HFFc6 (cell line): ENCODE results near the gene SFSWAP. TPM values are rescaled to one million over a fixed set of nuclear protein-coding genes. Genes with fewer than 3 reads are reported as not detected.

Source experiments
- DNase-seq: peaks from one replicate; pipeline ENCODE4 v3.0.0-alpha.2; 2018
- H3K27ac Mint-ChIP-seq: 2 replicates; pipeline ENCODE4 v1.8.0; 2020; ENCODE audit warnings: mild to moderate bottlenecking, mixed read lengths
- H3K27me3 Mint-ChIP-seq: 2 replicates; pipeline ENCODE4 v1.8.0; 2021; ENCODE audit warnings: mild to moderate bottlenecking, moderate library complexity, mixed read lengths; ENCODE audit not compliant: insufficient read depth
- H3K36me3 Mint-ChIP-seq: 2 replicates; pipeline ENCODE4 v1.8.0; 2021; ENCODE audit warnings: low read depth, mixed read lengths
- H3K4me1 Mint-ChIP-seq: 2 replicates; pipeline ENCODE4 v1.8.0; 2020; ENCODE audit warnings: low read depth, mixed read lengths
- H3K4me3 Mint-ChIP-seq: 2 replicates; pipeline ENCODE4 v1.8.0; 2020; ENCODE audit warnings: mild to moderate bottlenecking, moderate library complexity, mixed read lengths
- H3K9me3 Mint-ChIP-seq: 2 replicates; pipeline ENCODE4 v1.8.0; 2020; ENCODE audit warnings: mild to moderate bottlenecking, mixed read lengths
- CTCF ChIP-seq: fragments of 200-600 bp; sonication (generic); IDR thresholded peaks from 2 replicates; pipeline ENCODE4 v1.5.0; 2021; ENCODE audit warnings: antibody characterized with exemption, mild to moderate bottlenecking
- total RNA-seq, 6 experiments: library from RNA; stranded (reverse); fragmentation: NEBNext Ultra II Directional; extraction: Animal tissue kit (Norgen Biotek cat#: 25700); gene quantifications; 2 replicates in 1 of 6; 3 replicates in 5 of 6; pipeline ENCODE4 v1.2.3, GENCODE V29; 2021

Gene SFSWAP
- total RNA-seq, 6 experiments from 2014 or later = 23.9 to 32.4 (median 28.8) TPM

- no peak for DNase-seq
- peaks cover 36% of the 10 kb centered on the region for H3K36me3 Mint-ChIP-seq
- TF ChIP-seq CTCF = no peak
- no peaks in the 10 kb centered on the region for H3K4me1 Mint-ChIP-seq
- H3K9me3 Mint-ChIP-seq = no peaks in the 10 kb centered on the region
- H3K27ac Mint-ChIP-seq = no peak overlapping the region
- H3K4me3 Mint-ChIP-seq = no peak overlapping the region
- H3K27me3 Mint-ChIP-seq = peaks cover 6% of the 10 kb centered on the region
Measured at GRCh38 chr12:131754184-131754583, 43.3 kb downstream of the SFSWAP start.

- Mint-ChIP-seq H3K27me3 (peaks cover 6% of the 10 kb centered on the region), H3K27ac (no peak overlapping the region), H3K4me1 (no peaks in the 10 kb centered on the region), H3K9me3 (no peaks in the 10 kb centered on the region), H3K36me3 (peaks cover 36% of the 10 kb centered on the region), H3K4me3 (no peak overlapping the region)
- TF ChIP-seq CTCF = peak; percentile 54
- no peak for DNase-seq
Measured at GRCh38 chr12:131755305-131756113, 44.6 kb downstream of the SFSWAP start.

GRCh38 chr12:131756441-131756840 is 45.6 kb downstream of the SFSWAP start:
- Mint-ChIP-seq H3K4me3 (no peak overlapping the region), H3K4me1 (no peaks in the 10 kb centered on the region), H3K9me3 (no peaks in the 10 kb centered on the region), H3K36me3 (peaks cover 40% of the 10 kb centered on the region), H3K27me3 (peaks cover 6% of the 10 kb centered on the region), H3K27ac (no peak overlapping the region)
- DNase-seq = no peak
- no peak for TF ChIP-seq CTCF

- Mint-ChIP-seq H3K27me3 (peaks cover 6% of the 10 kb centered on the region), H3K9me3 (no peaks in the 10 kb centered on the region), H3K4me1 (no peaks in the 10 kb centered on the region), H3K36me3 (peaks cover 43% of the 10 kb centered on the region), H3K4me3 (no peak overlapping the region), H3K27ac (no peak overlapping the region)
- no peak for TF ChIP-seq CTCF
- no peak for DNase-seq
Measured at GRCh38 chr12:131757111-131757510, 46.2 kb downstream of the SFSWAP start.

- H3K4me1 Mint-ChIP-seq = no peaks in the 10 kb centered on the region
- no peak for DNase-seq
- TF ChIP-seq CTCF = no peak
- peaks cover 6% of the 10 kb centered on the region for H3K27me3 Mint-ChIP-seq
- no peak overlapping the region for H3K27ac Mint-ChIP-seq
- peaks cover 39% of the 10 kb centered on the region for H3K36me3 Mint-ChIP-seq
- H3K4me3 Mint-ChIP-seq = no peak overlapping the region
- H3K9me3 Mint-ChIP-seq = no peaks in the 10 kb centered on the region
Measured at GRCh38 chr12:131758016-131758739, 47.3 kb downstream of the SFSWAP start.
